ENCODE measurements around the gene FUT8.

The FUT8 gene

DNA sequence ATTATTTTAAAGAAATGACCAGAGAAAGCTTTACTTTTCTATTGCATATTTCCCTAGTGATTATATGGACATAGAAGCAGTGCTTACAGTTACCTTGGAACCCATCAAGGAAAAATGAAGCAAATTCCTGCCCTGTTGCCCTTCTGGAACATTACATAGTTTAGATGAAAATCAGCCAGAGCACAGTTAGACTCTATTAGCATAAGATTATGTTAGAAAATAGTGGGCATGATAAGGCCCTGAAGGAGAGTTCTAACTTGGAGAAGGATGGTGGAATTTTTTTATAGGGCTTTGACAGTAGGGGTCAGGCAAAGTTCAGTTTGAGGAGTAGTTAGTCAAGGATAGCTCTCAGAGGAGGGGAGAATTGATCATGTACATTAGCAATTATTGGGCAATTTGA, 74.3 kb downstream of the FUT8 start:
- peaks cover 0 to 16% of the 10 kb centered on the region in 2 donors for H3K4me1 ChIP-seq (ENCODE audit: control insufficient read depth in 1 of 2, insufficient read depth in 2 of 2, low read length in 2 of 2)
- H3K36me3 ChIP-seq (ENCODE audit: control insufficient read depth in 1 of 2, insufficient read depth in 2 of 2, low read length in 2 of 2): no peaks in the 10 kb centered on the region
- no peaks in the 10 kb centered on the region for H3K9me3 ChIP-seq (ENCODE audit: control insufficient read depth in 1 of 2, low read length in 2 of 2)
- no peak overlapping the region for H3K27ac ChIP-seq (ENCODE audit: low read depth, low read length)
- H3K9ac ChIP-seq (ENCODE audit: low read depth in 1 of 2, low read length in 2 of 2): no peak overlapping the region
- no peaks in the 10 kb centered on the region for H3K27me3 ChIP-seq (ENCODE audit: control insufficient read depth in 1 of 2, insufficient read depth in 2 of 2, low read length in 2 of 2)
- no peak overlapping the region for H3K4me3 ChIP-seq (ENCODE audit: low read depth in 1 of 2, low read length in 2 of 2)

DNA sequence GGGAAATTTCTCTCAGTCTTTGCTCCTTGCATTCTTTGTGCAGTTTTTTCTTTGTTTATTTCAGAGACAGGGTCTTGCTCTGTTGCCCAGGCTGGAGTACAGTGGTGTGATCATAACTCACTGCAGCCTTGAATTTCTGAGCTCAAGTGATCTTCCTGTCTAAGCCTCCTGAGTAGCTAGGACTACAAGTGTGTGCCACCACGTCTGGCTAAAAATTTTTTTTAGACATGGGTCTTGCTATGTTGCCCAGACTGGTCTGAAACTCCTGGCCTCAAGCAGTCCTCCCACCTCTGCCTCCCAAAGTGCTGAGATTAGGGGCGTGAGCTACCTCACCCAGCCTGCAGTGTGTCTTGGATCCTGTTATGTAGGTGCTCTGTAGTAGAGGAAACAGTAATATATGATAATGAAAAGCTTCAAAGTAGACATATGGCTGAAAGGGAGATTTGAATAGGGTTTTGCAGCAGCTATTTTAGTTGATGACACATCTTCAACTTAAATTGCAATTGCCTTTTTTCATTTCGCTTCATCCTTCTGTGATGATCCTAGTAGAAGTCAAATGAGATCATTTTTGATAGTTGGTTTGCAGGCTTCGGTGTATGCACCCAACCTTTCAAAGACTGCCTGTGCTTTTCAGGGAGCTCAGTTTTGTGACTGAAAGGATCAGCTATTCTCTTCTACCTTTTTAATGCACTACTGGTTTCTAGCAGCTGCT, 75.4 kb downstream of the FUT8 start:
- Histone ChIP-seq H3K4me3 (ENCODE audit: low read depth in 1 of 2, low read length in 2 of 2) (no peak overlapping the region), H3K4me1 (ENCODE audit: control insufficient read depth in 1 of 2, insufficient read depth in 2 of 2, low read length in 2 of 2) (peaks cover 0 to 13% of the 10 kb centered on the region in 2 donors), H3K9ac (ENCODE audit: low read depth in 1 of 2, low read length in 2 of 2) (no peak overlapping the region), H3K27me3 (ENCODE audit: control insufficient read depth in 1 of 2, insufficient read depth in 2 of 2, low read length in 2 of 2) (no peaks in the 10 kb centered on the region), H3K9me3 (ENCODE audit: control insufficient read depth in 1 of 2, low read length in 2 of 2) (no peaks in the 10 kb centered on the region), H3K36me3 (ENCODE audit: control insufficient read depth in 1 of 2, insufficient read depth in 2 of 2, low read length in 2 of 2) (no peaks in the 10 kb centered on the region), H3K27ac (ENCODE audit: low read depth, low read length) (no peak overlapping the region)

DNA sequence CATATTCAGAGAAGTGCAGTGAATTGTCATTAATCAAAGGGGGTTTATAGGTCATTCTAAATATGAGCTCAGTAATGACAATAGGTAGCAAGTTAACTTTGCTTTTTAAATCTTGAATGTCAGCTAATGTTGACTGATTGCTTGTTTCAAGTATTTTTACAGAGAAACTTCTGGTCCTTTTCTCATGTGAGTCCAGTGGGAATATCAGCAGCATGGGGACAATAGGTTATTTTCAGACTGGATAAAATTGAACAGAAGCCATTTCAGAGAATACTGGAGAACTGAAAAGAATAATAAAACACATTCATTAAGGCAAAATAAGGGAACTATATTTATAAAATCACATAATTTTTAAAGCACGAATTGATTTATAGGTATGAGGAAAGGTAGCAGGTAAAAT, 78.7 kb downstream of the FUT8 start:
- no peaks in the 10 kb centered on the region for H3K9me3 ChIP-seq (ENCODE audit: control insufficient read depth in 1 of 2, low read length in 2 of 2)
- peaks cover 0 to 17% of the 10 kb centered on the region in 2 donors for H3K4me1 ChIP-seq (ENCODE audit: control insufficient read depth in 1 of 2, insufficient read depth in 2 of 2, low read length in 2 of 2)
- no peak overlapping the region for H3K4me3 ChIP-seq (ENCODE audit: low read depth in 1 of 2, low read length in 2 of 2)
- no peaks in the 10 kb centered on the region for H3K27me3 ChIP-seq (ENCODE audit: control insufficient read depth in 1 of 2, insufficient read depth in 2 of 2, low read length in 2 of 2)
- no peak overlapping the region for H3K27ac ChIP-seq (ENCODE audit: low read depth, low read length)
- H3K9ac ChIP-seq (ENCODE audit: low read depth in 1 of 2, low read length in 2 of 2): no peak overlapping the region
- H3K36me3 ChIP-seq (ENCODE audit: control insufficient read depth in 1 of 2, insufficient read depth in 2 of 2, low read length in 2 of 2): no peaks in the 10 kb centered on the region

DNA sequence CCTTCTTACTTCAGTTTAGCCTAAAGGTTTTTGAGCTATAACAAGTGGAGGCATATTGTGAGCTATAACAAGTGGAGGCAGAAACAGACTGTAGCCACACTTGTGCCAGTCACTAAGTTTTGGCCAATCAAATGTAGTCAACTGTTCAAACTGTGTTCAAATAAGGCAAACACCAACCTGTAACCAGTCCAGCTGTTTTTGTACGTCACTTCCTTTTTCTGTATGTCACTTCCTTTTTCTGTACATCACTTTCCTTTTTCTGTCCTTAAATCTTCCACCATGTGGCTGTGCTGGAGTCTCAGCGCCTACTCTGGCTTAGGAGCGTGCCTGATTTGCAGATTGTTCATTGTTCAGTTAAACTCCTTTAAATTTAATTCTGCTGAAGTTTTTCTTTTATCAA, 79.7 kb downstream of the FUT8 start:
- H3K9ac ChIP-seq (ENCODE audit: low read depth in 1 of 2, low read length in 2 of 2): no peak overlapping the region
- no peaks in the 10 kb centered on the region for H3K27me3 ChIP-seq (ENCODE audit: control insufficient read depth in 1 of 2, insufficient read depth in 2 of 2, low read length in 2 of 2)
- H3K36me3 ChIP-seq (ENCODE audit: control insufficient read depth in 1 of 2, insufficient read depth in 2 of 2, low read length in 2 of 2): no peaks in the 10 kb centered on the region
- no peak overlapping the region for H3K4me3 ChIP-seq (ENCODE audit: low read depth in 1 of 2, low read length in 2 of 2)
- H3K9me3 ChIP-seq (ENCODE audit: control insufficient read depth in 1 of 2, low read length in 2 of 2): no peaks in the 10 kb centered on the region
- peaks cover 0 to 9% of the 10 kb centered on the region in 2 donors for H3K4me1 ChIP-seq (ENCODE audit: control insufficient read depth in 1 of 2, insufficient read depth in 2 of 2, low read length in 2 of 2)
- no peak overlapping the region for H3K27ac ChIP-seq (ENCODE audit: low read depth, low read length)

DNA sequence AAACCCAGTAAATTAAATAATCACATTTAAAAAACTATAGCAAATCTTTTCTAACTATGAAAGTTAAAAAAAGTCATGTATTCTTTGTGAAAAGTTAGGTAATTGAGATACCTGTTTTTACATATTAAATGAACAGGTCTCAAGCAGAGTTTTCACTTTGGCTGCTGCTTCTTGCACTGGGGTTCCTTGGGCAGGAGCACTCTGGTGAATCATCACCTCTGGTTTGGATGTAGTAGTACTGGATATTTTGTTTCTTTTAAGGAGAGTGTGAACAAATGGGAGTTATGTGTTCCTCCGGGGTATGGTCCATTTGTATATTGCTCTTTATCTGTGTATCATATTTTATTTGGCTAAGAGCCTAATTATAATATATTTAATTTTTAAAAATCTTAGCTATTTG, 82.7 kb downstream of the FUT8 start:
- Histone ChIP-seq H3K4me1 (ENCODE audit: control insufficient read depth in 1 of 2, insufficient read depth in 2 of 2, low read length in 2 of 2) (peaks cover 0 to 9% of the 10 kb centered on the region in 2 donors), H3K4me3 (ENCODE audit: low read depth in 1 of 2, low read length in 2 of 2) (no peak overlapping the region), H3K9ac (ENCODE audit: low read depth in 1 of 2, low read length in 2 of 2) (no peak overlapping the region)

DNA sequence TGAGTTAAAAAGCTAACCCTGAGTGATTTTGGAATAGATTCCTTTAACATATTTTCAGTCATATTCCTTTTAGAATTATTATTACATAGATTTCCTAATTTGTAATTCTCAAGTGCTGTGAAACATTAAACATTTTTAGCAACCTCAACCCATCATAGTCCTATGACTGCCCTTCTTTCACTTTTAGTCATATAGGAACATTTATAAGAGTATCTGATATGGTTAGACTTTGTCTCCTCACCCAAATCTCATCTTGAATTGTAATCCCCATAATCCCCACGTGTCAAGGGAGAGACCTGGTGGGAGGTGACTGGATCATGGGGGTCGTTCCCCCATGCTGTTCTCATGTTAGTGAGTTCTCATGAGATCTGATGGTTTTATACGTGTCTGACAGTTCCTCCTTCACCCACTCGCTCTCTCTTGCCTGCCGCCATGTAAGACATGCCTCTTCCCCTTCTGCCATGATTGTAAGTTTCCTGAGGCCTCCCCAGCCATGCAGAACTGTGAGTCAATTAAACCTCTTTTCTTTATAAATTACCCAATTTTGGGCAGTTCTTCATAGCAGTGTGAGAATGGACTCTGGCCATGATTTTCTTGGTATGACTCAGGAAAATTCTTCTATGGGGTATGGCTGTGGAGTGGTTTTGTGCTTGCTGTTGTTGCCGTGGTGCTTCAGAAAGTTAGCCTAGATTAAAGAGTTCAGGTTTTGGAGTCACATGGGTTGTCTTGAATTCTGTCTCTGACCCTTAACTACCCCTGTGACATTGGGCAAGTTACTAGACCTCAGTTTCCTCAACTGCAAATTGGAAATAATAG, 83.9 kb downstream of the FUT8 start:
- H3K36me3 ChIP-seq (ENCODE audit: control insufficient read depth in 1 of 2, insufficient read depth in 2 of 2, low read length in 2 of 2): no peaks in the 10 kb centered on the region
- H3K4me3 ChIP-seq (ENCODE audit: low read depth in 1 of 2, low read length in 2 of 2): no peak overlapping the region
- H3K27ac ChIP-seq (ENCODE audit: low read depth, low read length): no peak overlapping the region

More for the DNA sequence above, 82.7 kb downstream of the FUT8 start:
- Histone ChIP-seq H3K36me3 (ENCODE audit: control insufficient read depth in 1 of 2, insufficient read depth in 2 of 2, low read length in 2 of 2) (no peaks in the 10 kb centered on the region), H3K27ac (ENCODE audit: low read depth, low read length) (no peak overlapping the region), H3K9me3 (ENCODE audit: control insufficient read depth in 1 of 2, low read length in 2 of 2) (no peaks in the 10 kb centered on the region), H3K27me3 (ENCODE audit: control insufficient read depth in 1 of 2, insufficient read depth in 2 of 2, low read length in 2 of 2) (no peaks in the 10 kb centered on the region)

DNA sequence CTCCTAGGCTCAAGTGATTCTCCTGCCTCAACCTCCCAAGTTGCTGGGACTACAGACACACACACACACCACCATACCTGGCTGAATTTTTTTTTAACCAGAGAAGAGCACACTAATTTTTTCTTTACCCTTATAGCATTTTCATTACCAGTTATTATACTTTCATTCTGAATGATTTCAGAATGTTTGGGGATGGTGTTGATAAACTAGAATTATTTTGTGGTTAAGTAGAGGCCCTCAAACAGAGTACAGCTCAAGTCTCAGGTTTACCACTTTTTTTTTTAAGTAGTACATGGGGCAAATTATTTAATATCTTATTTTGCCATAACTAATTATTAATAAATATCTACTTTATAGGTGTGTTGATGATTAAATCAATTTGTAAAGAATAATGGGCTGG, 86.6 kb downstream of the FUT8 start:
- Histone ChIP-seq H3K4me1 (ENCODE audit: control insufficient read depth in 1 of 2, insufficient read depth in 2 of 2, low read length in 2 of 2) (peaks cover 0 to 4% of the 10 kb centered on the region in 2 donors), H3K4me3 (ENCODE audit: low read depth in 1 of 2, low read length in 2 of 2) (no peak overlapping the region), H3K27ac (ENCODE audit: low read depth, low read length) (no peak overlapping the region), H3K9me3 (ENCODE audit: control insufficient read depth in 1 of 2, low read length in 2 of 2) (no peaks in the 10 kb centered on the region), H3K9ac (ENCODE audit: low read depth in 1 of 2, low read length in 2 of 2) (no peak overlapping the region), H3K27me3 (ENCODE audit: control insufficient read depth in 1 of 2, insufficient read depth in 2 of 2, low read length in 2 of 2) (no peaks in the 10 kb centered on the region), H3K36me3 (ENCODE audit: control insufficient read depth in 1 of 2, insufficient read depth in 2 of 2, low read length in 2 of 2) (no peaks in the 10 kb centered on the region)

More for the DNA sequence above, 83.9 kb downstream of the FUT8 start:
- no peaks in the 10 kb centered on the region for H3K27me3 ChIP-seq (ENCODE audit: control insufficient read depth in 1 of 2, insufficient read depth in 2 of 2, low read length in 2 of 2)
- H3K4me1 ChIP-seq (ENCODE audit: control insufficient read depth in 1 of 2, insufficient read depth in 2 of 2, low read length in 2 of 2): peaks cover 0 to 9% of the 10 kb centered on the region in 2 donors
- no peaks in the 10 kb centered on the region for H3K9me3 ChIP-seq (ENCODE audit: control insufficient read depth in 1 of 2, low read length in 2 of 2)
- no peak overlapping the region for H3K9ac ChIP-seq (ENCODE audit: low read depth in 1 of 2, low read length in 2 of 2)

DNA sequence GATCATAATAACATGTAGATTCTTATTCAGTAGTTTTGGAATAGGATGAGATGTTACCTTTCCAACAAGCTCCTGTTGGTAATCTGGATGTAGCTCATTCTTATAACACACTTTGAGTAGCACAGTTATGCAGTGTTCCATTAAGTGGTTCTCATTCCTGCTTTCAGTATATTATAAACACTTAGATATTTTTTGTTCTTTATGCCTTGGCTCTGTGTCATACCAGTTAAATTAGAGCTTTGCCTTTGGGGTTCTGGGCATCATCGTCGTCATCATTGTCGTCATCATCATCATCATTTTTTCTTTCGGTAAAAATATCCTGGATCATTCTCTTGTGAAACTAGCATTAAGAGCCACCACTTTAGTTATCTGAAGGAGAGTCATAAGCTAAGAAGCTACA, 87.5 kb downstream of the FUT8 start:
- Histone ChIP-seq H3K4me1 (ENCODE audit: control insufficient read depth in 1 of 2, insufficient read depth in 2 of 2, low read length in 2 of 2) (no peaks in the 10 kb centered on the region), H3K9ac (ENCODE audit: low read depth in 1 of 2, low read length in 2 of 2) (no peak overlapping the region), H3K36me3 (ENCODE audit: control insufficient read depth in 1 of 2, insufficient read depth in 2 of 2, low read length in 2 of 2) (no peaks in the 10 kb centered on the region), H3K4me3 (ENCODE audit: low read depth in 1 of 2, low read length in 2 of 2) (no peak overlapping the region), H3K27me3 (ENCODE audit: control insufficient read depth in 1 of 2, insufficient read depth in 2 of 2, low read length in 2 of 2) (no peaks in the 10 kb centered on the region), H3K27ac (ENCODE audit: low read depth, low read length) (no peak overlapping the region), H3K9me3 (ENCODE audit: control insufficient read depth in 1 of 2, low read length in 2 of 2) (no peaks in the 10 kb centered on the region)

DNA sequence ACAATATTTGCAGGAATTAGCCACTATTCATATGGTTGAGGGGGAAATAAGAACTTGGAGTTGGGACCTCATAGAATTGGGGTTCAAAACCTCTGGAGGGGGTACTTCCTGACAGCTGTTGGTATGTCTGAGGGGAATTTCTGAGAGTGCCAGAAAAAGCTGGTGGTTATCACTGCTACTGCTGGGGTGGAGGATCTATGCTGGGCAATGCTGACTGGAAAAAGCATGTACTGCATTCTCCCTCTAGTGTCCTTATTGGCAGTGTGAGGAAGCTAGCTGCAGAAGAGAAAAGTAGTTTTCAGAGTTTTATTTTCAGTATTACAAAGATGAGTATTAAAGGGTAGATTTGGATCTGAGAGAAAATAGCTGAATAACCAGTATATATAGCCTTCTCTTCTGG, 88.8 kb downstream of the FUT8 start:
- Histone ChIP-seq H3K4me1 (ENCODE audit: control insufficient read depth in 1 of 2, insufficient read depth in 2 of 2, low read length in 2 of 2) (peaks cover 0 to 5% of the 10 kb centered on the region in 2 donors), H3K27me3 (ENCODE audit: control insufficient read depth in 1 of 2, insufficient read depth in 2 of 2, low read length in 2 of 2) (no peaks in the 10 kb centered on the region), H3K27ac (ENCODE audit: low read depth, low read length) (no peak overlapping the region), H3K9ac (ENCODE audit: low read depth in 1 of 2, low read length in 2 of 2) (no peak overlapping the region), H3K36me3 (ENCODE audit: control insufficient read depth in 1 of 2, insufficient read depth in 2 of 2, low read length in 2 of 2) (no peaks in the 10 kb centered on the region), H3K4me3 (ENCODE audit: low read depth in 1 of 2, low read length in 2 of 2) (no peak overlapping the region), H3K9me3 (ENCODE audit: control insufficient read depth in 1 of 2, low read length in 2 of 2) (no peaks in the 10 kb centered on the region)

DNA sequence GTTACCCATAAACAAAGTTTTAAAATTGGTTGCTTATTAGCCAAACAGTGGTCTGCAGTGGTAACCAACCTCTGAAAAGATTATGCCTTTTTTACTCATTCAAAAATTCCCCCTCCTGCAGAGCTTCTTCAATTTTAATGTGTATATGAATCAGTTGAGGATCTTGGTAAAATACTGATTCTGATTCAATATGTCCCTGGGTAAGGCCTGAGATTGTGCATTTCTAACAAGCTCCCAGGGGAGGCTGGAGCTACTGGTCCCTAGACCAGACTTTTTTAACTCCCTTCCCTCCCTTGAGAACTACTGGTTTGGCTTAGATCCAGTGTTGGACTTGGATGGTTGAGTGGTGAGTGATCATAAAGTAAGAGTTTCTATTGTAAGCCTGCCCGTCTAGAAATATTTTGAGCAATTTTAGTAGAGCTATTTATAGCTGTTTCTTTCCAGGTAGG, 90.2 kb downstream of the FUT8 start:
- peaks cover 0 to 14% of the 10 kb centered on the region in 2 donors for H3K4me1 ChIP-seq (ENCODE audit: control insufficient read depth in 1 of 2, insufficient read depth in 2 of 2, low read length in 2 of 2)
- no peak overlapping the region for H3K27ac ChIP-seq (ENCODE audit: low read depth, low read length)
- H3K9ac ChIP-seq (ENCODE audit: low read depth in 1 of 2, low read length in 2 of 2): no peak overlapping the region
- H3K36me3 ChIP-seq (ENCODE audit: control insufficient read depth in 1 of 2, insufficient read depth in 2 of 2, low read length in 2 of 2): no peaks in the 10 kb centered on the region
- no peaks in the 10 kb centered on the region for H3K27me3 ChIP-seq (ENCODE audit: control insufficient read depth in 1 of 2, insufficient read depth in 2 of 2, low read length in 2 of 2)
- H3K9me3 ChIP-seq (ENCODE audit: control insufficient read depth in 1 of 2, low read length in 2 of 2): no peaks in the 10 kb centered on the region
- no peak overlapping the region for H3K4me3 ChIP-seq (ENCODE audit: low read depth in 1 of 2, low read length in 2 of 2)

Measured in duodenal mucosa (tissue), 2 donors.